Fibroblast of skin of scalp (primary cell): ENCODE data around the gene GOLGA6L7. TPM values are rescaled to one million over a fixed set of nuclear protein-coding genes. Genes with fewer than 3 reads are reported as not detected.
"Not testable (repeated sequence)": the region's sequence is repeated elsewhere in the genome, so short reads cannot be mapped to it uniquely, and the experiment has no call there.

Experiments
- DNase-seq: peaks from one replicate; pipeline ENCODE4 v3.0.0-alpha.2; 2013
- polyA plus RNA-seq, 2 experiments: library from polyadenylated mRNA; unstranded; fragments of 120-200 nt; gene quantifications; one replicate each; pipeline ENCODE4 v1.2.1, GENCODE V29; 2013; ENCODE audit not compliant: insufficient read length in 2 of 2

GOLGA6L7 gene, protein sequence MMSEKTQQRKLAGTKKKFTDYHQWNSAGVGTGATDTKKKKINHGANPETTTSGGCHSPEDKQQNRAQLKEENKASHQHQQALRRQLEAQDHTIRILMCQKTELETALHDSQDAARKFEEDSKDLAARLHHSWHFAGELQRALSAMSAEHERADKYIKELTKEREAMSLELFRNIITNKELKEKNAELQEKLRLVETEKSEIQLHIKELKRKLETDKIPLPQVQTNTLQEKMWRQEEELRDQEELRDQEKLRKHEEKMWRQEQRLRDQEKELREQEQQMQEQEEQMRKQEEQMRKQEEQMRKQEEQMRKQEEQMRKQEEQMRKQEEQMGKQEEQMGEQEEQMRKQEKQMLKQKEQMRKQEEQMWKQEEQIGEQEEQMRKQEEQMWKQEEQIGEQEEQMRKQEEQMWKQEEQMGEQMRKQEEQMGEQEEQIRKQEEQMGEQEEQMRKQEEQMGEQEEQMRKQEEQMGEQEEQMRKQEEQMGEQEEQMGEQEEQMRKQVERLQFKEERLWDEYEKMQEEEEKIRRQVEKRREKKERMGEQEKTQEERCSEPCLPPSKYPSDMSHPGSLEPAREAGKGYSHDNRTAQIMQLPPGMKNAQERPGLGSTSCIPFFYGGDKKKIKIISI
- 0.10 TPM for polyA plus RNA-seq (2013, experiment 1 of 2; ENCODE audit: insufficient read length)
- polyA plus RNA-seq (2013, experiment 2 of 2; ENCODE audit: insufficient read length): not detected

DNA sequence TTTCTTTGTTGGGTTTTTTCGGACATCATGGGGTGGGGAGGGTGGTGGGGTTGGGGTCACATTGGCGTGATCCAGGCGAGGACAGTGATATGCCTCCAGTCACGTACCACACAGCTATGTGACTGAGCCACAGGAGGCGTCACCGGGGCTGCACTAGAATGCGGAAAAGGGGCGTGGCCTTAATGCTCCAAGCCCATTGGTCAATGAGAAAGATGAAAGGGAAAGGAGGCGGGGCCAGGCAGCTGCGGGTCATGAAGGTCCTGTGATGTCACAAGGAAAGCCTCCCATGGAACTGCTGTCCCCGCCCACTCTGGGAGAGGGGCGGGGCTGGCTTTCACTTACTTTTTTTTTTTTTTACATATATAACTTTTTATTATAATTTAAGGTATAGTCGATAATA is at the start of gene GOLGA6L7:
Gene GOLGA6L7 (minus strand): TSS at position 124 of the 400 bp plus-strand sequence. CDS start 95 bp downstream, at position 29.
- DNase-seq: not testable (repeated sequence)

DNA sequence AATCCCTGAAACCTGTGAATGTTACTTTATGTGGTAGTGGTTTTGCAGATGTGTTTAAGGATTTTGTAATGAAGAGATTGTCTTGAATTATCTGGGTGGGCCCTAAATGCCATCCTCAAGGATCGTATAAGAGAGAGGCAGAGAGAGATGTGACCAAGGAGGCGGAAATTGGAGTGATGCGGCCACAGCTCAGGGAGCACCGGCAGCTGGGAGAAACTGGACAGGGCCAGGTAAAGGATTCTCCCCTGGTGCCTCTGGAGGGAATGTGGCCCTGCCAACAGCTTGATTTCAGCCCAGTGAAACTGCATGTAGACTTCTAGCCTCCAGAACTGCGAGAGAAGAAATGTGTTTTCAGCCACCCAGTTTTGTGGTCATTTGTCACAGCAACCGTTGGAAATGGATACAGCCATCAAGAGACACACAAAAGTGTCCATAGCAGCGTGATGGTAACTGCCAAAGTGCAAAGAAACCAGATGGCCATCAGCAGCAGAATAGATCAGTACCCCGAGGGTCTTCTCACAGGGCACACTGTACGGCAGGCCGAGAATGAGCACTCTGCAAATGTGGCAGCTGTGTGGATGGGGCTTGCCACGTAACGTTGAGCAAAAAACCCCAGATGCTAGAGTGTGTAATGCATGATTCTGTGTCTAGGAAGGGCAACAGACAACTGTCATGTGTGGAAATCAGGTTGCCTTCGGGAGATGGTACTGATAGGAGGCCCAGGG is 49.6 kb upstream of the GOLGA6L7 start:
- DNase-seq: no peak

GRCh38 chr15:28896951-28897350 is 48.5 kb upstream of the GOLGA6L7 start:
- peak; percentile 91 for DNase-seq

- DNase-seq: no peak
Observed at GRCh38 chr15:28895566-28895965, 47.1 kb upstream of the GOLGA6L7 start.

GRCh38 chr15:28895146-28895545 is 46.7 kb upstream of the GOLGA6L7 start:
- no peak for DNase-seq

- no peak for DNase-seq
Observed at GRCh38 chr15:28894631-28895030, 46.2 kb upstream of the GOLGA6L7 start.

- DNase-seq: peak; percentile 32
Observed at GRCh38 chr15:28892789-28893610, 44.6 kb upstream of the GOLGA6L7 start.

GRCh38 chr15:28891588-28891987 is 43.1 kb upstream of the GOLGA6L7 start:
- no peak for DNase-seq

- DNase-seq: peak; percentile 27
Observed at GRCh38 chr15:28890711-28891495, 42.5 kb upstream of the GOLGA6L7 start.

DNA sequence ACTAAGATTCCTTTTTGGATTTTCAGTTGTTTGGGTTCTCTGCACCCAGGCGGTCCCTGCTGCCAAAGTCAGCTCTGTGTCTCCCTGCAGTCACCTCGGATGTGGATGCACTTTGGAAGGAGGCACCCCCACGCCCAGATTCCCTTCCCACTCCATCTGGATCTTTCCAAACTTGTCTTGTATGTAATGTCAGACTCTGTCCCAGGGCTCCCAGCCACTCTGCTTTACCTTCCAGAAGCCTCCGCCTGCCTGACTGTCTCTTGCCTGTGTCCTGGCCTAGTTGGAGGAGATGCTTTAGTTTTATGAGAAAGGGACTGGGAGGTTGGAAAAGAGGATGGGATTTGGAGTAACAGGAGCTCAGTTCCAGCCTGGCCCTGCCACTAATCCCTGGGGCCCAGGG is 41.8 kb upstream of the GOLGA6L7 start:
- not testable (repeated sequence) for DNase-seq

DNA sequence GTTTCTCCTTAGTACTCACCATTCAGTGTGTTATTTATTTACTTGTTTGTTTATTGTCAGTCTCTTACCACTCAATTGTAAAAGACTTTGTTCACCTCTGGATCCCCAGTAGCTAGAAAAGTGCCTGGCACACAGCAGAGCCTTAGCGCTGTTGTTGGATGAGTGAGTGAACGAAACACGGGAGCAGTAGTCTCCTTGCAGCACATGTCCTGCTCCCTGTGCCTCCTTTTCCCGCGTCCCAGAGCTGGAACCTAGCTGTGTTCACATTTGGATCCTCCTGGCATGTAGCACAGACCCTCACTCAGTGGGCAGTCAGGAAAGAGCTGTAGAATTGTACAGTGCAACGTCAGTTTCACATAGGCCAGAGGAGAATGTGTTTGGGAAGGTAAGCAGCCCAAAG is 41.4 kb upstream of the GOLGA6L7 start:
- not testable (repeated sequence) for DNase-seq

DNA sequence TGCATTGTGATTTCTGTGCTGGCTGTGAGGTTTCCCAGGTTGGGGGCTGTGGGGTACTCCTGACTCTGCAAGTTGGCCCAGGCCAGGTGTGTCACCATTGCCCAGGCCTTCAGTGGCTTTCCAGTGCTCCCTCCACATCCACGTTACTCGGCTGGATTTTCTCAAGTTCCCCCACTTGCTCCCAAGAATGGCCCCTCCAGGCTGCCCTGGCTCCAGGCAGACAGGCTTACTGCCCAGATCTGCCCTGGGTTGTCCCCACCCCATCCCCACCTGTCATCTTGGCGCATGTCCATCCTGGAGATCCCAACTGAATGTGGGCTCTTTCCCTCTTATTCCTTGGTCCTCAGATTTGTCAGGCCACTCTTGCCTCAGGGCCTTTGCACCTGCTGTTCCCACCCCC is 40.9 kb upstream of the GOLGA6L7 start:
- DNase-seq: no peak

GRCh38 chr15:28888900-28889299 is 40.5 kb upstream of the GOLGA6L7 start:
- no peak for DNase-seq

DNA sequence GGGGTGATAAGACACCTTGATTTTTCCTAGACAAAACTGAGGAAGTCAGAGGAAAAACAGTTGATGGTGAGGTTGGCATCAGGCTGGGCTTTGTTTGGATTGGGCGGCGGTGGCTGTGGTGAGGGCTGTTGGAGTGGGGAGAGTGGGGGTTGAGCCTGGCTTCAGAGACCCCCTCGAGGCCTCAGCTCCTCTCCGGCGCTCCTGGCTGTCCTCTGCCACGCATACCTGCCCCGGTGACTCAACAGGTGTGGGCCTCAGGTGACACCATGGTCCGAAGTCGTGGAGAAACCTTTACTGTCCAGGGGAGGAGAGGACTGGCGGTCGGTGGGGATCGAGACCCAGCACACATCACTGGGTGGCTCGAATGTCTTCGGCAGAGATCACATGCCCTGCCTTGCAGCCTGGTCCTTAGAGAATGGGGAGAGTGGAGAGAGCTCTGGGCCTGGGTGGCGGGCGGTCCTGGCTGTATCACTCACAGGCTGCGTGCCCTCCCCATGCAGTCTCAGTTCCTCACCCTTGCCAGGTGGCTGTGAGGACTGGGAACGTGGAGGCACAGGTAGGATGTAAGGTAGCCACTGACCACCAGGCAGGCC is 40.0 kb upstream of the GOLGA6L7 start:
- DNase-seq: no peak

DNA sequence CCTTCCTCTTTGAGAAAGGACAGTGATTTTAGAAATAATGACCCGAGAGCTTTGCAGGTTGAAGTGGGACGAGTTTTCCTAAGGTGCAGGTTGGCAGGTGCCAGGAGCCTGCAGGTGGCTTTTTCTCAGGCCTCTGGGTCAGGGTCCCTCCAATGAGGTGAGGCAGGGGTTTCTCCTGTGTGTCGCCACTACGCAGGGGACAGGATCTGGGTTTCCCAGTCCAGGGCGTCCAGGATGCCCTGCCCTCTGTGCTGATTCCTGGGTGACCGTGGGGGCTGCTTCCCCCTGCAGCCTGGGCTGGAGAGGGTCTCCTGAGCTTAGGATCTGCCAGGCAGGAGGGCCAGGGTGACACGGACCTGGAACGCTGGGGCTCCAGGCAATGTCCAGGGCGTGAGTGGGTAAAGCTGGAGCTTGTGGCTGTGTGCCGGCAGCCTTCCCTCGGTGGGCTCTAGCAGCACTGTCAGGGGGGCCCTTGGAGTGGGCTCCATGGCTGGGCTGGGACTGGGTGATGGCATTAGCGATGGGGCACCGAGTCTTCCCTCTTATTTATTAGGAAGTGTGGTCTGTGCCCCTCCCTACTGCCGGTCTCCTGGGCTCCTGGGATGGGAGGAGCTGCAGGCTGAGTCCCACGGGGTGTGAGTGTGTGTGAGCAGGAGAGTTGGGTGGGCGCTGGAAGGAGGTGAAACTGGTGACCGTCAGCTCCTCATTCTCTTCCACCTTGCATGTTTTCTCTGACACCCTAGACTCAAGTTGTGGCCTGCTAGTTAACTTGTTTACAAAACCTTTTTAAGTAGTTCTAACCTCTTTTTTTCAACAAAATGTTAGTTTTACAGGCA is 39.1 kb upstream of the GOLGA6L7 start:
- DNase-seq: no peak

DNA sequence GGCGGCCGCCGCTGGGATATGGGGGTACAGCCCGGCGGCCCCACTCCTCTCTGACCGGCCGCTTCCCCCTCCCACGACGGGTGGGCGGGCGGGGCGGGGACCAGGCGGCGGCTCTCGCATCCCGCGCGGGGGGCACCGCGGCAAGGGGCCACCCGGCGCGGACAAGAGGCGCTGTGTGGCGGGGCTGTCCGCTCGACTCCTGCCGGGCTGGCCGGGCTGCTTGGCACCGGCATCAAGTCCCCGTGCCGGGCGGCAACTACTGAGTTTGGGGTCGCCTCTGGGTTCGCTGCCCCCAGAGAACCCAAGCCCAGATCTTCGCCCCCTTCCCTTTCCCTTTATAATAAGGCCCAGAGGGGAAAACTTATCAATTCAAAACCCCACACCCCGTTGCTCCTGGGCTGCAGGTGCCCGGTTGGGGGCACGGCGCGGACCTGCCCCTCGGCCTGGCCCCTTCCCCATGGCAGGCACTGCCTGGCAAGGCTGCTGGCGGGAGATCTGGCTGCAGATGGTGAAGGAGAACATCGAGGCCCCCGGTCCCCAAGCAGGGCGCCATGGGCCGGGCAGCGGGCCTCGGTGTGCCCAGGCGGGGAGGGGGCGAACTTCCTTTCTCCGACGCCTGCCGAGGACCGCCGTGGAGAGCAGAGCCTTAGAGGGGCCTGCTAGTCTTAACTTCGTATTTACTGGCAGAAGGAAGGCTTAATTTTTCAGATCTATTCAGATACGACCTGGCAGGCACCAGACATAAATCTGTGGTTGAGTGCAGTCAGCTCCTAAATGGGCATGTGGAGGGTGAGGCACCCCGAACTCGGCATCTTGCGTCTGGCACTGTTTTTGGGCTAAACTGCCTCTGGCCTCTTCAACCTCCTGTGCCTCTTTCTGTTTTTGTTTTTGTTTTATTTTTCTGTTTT is 38.2 kb upstream of the GOLGA6L7 start:
- no peak for DNase-seq

DNA sequence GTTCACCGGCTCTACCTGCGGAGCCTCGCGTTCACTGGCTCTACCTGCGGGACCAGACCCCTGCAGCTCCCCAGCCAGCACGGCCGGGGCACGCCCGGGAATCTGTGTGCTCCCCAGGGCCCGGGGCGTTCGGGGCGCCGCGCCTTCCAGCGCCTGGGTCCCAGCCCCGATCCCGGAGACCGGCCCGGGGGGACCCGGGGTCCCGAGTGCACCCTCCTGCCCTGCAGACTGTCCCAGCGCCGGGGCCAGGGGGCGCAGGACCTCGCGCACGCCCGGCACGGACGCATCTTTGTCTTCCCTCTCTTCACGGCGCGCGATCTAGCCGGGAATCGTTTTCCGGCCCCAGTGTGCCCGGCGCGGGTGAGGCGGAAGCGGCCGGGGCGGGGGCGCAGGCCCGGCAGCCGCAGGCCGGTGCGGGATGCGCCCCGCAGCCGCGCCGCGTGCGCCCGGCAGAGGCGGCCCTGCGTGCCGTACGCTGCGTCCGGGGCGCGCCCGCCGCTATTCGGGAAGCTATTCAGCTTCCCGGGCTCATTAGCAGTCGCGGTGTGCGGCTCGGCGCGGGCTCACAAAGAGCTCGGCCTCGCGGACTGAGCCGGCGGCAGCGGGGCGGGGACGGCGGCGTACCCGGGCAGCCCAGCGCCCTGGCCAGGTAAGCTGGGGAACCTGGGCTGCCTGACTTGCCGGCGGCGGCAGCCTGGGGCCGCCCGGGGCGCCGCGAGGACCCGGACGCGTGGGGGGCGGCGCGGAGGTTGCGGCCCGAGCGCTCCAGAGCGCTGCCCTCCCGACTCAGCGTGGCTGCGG is 37.4 kb upstream of the GOLGA6L7 start, which contains the start of gene APBA2:
Gene APBA2 (plus strand): TSS at position 345 of the 801 bp plus-strand sequence. CDS start 167,911 bp downstream, outside the sequence.
- DNase-seq: peak; percentile 46

DNA sequence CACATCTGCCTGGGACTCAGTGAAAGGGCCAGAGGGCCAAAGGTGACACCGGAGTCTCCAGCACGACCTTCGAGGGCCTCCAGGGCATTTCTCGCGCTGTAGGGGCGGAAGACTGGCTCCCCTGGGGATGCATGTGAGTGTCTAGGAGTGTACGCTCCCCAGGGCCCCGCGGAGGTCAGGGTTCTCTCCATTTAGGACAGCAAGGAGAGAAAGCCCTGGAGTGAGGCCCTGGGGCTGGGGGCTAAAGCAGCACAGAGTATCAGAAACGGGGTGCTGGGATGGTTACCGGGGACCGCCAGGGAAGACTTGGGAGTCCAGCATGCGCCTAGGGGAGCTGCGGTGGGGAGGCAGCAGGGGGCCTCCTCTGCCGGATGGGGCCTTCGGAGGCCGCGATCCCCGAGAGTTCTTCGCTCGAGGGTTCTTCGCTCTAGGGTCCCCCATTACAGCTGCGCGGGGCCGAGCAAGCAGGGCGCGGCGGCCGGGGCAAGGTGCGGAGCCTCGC is 36.7 kb upstream of the GOLGA6L7 start:
- no peak for DNase-seq
